GM19438 (cell line): Measurements from ENCODE around the gene OXNAD1.

Experiments used
- ATAC-seq: cut with Tn5 transposase; IDR thresholded peaks from one replicate; pipeline ENCODE4 v1.9.1; 2021; ENCODE audit warnings: low read depth; ENCODE audit not compliant: unreplicated experiment

Gene OXNAD1

DNA sequence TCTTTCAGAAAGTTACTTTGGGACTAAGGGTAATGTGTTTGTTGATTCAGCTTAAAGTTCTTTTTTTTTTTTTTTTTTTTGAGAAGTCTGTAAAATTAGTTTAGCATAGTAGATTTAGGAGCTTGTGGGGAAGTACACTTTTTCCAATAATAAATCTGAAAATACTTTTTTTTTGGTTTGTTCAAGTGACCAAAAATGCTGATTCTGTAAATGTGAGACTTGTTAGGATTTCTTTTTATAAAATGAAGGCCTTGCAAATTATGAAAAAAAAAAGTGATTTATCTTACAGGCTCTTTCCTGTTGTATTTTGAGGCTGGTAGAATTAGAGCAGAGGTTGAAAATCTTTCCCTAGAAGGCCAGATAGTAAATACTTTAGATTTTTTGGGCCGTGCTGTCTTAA, 7.6 kb downstream of the OXNAD1 start:
- ATAC-seq, result no peak

DNA sequence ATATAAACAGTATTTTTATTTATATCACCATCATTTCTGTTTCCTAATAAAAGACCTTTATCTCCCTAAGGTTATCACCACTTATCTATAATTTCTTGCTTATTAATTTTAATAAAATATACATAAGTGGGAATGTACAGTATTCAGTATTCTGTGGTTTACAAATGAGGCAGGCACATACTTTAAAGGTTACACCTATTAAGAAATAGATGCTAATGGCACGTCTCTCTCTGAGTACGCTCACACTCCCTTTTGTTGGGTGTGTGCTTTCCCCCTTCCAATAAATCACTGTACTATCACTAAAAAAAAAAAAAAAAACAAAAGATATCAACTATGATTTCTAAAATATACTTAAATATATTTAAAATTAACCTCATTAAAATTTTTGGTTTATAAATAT, 8.9 kb downstream of the OXNAD1 start:
- no peak for ATAC-seq

DNA sequence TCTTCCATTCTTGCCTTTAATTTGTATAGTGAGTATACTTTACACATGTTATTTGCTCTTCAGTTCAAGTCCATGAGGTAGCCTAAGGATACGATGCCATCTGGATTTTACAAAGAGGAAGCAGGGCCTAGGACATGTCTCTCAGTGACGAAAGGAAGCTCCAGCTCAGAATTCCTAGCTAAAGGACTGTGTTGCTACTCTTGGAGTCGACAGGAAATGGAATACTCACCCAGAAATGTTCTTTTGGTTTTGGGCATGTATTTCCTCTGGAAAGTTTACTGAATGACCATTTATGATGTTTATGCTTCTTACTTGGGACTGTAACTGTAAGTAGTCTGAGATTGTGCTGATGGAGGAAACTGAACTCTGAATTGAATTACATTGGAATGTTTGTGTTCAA, 12.5 kb downstream of the OXNAD1 start:
- ATAC-seq, result no peak

DNA sequence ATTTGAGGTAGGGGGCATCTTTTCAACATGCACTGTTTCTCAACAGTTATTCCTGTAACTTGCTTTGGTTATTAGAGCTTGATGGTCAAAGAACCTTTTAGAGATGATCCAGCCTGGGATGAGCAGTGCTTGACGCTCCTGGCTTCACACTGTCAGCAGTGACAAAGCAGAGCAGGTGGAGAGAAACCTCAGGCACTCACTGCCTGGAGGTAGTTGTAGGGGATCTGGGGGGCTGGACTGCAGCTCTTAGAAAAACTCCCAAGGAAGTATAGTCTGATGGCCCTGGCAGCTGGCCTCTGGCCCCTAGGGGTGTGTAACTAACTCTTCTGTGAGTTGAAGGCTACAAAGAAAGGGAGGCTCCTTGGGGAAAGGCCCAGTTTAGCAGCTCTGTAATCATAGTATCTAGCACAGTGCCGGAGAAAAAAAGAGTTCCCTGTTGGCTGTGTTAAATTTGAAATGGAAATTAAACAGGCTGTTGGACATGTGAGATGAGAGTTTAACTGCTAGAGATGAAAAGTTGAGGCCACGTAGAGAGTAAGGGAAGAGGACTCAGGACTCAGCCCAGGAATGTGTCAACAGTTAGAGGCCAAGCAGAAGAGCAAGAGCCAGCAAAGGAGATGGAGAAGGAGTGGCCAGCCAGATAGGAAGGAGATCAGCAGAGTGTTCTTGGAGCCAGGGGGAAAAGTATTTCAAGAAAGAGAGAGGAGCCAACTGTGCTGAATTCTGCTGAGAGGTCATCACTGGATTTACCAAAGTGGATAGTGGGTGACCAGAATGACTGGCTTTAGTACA, 14.2 kb downstream of the OXNAD1 start:
- ATAC-seq, result no peak

DNA sequence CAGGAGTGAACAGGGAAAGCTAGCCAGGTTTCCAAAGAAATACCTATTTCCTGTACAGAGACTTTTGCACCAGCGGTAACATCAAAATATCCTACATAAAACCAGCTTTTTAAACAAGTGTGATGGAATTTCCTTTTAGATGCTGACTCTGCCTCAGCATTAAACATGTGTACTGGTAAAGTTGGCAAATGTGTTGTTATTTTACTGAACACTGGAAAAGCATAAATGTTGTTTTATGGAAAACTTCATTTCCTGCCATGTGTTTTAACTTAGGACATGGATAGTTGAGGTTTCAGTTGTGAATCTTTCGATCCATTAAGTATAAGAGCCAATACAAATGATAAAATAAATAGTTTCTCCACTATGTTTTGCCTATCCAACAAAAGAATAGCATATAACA, 15.7 kb downstream of the OXNAD1 start:
- ATAC-seq, result no peak

DNA sequence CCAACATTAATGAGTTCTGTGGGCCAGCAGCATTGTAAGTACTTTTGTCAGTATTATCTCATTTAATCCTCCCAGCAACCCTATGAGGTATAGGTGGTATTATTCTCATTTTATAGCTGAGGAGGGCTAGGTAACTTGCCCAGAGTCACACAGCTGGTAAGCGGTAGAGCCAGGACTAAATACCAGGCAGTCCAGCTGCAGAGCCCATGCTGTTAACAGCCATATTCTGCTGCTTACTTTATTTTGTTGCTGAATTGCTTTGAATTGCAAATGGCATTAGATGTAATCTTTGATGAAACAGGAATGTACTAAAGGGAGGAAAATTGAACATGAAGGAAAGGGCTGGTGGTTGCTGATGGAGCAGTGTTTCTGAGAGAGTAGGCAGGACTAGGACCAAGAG, 19.6 kb downstream of the OXNAD1 start:
- no peak for ATAC-seq

DNA sequence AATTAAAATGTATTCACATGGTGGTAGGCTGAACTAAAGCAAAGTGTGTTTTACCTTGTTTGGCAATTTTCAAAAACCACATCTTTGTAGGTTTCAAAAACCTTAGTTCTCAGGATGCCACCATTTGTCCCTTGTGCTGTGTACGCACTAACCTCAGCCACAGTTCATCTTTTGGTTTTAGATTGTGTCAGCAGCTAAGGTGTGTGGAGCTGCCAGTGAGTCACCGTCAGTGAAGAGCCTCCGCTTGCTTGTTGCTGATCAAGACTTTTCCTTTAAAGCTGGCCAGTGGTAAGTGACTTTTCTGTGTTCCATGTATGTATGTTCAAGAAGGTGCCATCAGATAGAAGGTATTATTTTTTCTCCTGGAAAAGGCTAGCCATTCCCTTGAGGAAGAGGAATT, 21.1 kb downstream of the OXNAD1 start:
- no peak for ATAC-seq

DNA sequence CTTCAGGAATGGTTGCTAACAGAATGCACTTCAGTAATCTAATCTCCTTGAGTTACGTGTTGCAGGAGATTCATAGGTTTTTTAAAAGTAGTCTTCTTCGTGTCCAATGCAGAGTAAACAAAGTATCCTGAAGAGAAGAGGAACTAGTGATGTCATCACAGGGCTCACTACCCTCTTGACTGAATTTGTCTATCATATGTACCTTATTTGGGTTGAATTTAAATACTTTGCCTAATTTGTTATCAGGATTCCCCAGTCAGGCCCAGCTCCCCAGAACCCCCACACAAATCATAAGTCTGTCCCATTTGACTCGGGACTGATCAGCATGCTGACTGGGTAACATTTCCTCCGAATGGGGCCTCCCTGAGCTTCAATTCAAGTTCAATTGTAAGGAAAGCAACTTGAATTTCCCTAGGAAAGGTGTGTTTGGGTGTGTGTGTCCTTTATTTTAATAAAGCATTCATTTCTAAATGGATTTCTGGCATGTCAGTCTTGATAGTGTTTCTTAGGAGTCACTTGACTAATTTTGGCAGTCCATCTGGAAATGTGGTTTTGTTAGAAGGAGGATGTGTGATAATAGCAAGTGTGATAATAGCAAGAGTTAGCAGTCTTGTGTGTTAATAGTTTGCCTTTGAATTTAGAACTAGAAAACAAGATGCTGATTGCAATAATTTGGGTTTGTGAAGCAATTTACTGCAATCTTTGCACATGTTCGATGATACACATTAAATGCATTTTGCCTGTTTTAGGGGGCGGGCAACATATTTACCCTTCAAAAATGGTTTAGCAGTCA, 21.9 kb downstream of the OXNAD1 start:
- ATAC-seq, result no peak

DNA sequence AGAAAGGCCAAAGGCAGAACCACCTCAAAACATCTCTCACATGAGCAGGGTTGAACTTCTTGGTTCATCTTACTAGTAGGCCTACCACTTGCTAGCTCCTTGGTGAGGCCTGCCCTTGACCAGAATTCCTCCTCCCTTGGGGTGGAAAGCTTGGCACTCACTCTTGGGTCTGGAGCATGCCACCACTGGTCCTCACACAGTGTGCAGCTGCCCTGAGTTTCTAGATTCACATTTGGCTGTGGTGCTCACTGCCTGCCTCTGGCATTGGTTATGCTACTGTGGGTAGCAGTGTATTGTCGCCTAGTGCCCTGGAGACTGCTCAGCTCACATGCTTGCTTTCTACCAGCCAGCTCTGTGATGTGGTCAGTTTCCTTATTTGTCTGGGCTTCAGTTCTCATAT, 23.7 kb downstream of the OXNAD1 start:
- no peak for ATAC-seq

DNA sequence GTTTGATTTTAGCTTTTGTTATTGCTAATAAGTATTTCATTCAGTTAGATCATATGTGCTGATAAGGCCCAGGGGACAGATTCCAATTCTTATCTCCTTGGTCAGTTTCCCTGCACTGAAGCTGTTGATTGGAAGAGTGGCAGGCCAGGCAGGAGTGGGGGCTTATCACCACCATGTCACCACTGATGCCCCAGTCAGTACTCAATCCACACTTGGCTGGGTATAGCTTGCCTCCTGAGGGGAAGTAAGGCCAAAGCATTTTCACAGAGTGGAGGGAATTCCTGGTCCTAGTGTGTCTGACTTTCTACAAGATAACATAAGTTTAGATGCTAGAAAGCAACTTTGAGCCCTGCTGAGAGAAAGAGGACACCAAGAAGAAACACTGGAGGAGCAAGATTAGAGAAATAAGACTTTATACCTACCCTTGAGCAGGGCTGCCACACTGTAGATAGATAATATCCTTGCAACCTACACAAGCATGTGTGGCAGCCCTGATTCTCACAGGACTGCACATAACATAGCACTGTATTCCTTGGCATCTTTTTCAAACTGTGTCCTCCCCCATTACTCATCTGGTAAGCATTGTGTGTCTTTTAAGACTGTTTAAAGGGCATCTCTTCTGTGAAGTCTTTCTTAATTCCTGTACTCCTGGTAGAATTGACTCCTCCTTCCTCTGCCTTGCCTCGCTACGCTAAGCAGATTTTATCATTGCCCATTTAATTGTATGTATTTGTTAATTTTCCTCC, 24.3 kb downstream of the OXNAD1 start:
- ATAC-seq, result no peak

DNA sequence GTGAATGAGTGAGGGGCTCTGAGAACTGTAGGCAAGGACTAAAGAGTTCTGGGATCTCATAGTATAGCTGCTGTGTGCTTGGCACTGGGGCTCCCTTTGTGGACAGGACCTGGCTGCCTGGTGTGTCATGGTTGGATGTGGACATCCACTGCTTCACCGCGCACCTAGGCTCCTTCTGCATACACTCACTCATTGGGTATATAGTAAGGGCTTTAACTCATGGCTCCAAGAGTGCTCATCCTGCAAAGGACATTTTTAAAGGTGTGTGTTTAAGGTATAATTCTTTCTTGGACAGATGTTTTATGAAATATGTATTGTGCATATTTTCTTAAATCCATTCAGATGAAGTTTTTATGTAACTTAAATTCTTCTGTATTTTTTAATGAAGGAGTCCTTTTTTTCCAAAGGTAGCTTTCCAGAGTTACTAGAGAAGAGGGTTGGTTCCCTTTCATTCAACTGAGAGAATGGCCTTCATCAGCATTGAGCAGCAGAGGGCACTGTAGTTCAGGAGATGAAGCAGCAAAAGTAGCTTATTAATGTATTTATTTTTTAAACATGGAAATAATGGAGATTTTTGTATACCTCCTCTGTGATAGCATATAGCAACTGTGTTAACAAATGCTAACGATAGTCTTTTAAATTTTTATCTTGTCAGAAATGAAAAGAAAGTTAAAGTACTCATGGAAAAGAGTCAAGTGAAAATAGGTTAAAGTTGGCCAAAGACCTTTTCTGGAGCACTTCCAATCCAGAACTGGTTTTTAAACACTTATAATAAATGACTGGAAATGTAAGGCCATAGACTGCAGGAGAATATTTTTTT, 25.2 kb downstream of the OXNAD1 start:
- peak; percentile 49 for ATAC-seq

DNA sequence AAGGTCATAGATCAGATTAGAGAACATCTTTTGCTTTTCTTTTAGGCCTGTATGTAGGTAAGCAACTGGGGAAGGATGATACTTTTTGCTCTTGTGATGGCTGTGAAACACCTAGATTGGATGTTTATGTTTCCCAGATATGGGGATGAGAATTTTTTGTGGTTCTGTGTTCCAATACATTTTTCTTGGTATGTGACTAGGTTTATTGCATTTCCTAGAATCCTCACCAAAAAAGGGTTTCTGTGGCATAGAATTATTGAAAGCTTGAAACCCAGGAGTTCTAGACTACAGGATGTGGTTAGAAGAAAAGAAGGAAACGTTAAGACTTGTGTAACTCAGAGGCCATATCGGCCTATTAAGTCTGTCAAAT, 25.8 kb downstream of the OXNAD1 start:
- ATAC-seq, result no peak

DNA sequence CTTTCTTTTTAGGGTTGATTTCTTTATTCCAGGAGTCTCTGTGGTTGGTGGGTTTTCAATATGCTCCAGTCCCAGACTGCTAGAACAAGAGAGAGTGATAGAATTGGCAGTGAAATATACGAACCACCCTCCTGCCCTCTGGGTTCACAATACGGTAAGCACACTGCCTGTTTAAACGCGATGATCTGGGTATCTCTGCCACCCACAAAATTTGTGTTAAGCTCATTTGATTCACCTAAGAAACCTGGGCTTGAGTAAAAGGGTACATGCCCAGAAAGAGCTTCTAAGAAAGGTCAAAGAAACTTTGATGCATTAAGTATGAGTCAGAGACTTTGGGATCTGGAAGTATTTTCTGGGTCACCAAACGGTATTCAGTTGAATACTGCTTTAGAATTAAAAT, 29.8 kb downstream of the OXNAD1 start:
- no peak for ATAC-seq

DNA sequence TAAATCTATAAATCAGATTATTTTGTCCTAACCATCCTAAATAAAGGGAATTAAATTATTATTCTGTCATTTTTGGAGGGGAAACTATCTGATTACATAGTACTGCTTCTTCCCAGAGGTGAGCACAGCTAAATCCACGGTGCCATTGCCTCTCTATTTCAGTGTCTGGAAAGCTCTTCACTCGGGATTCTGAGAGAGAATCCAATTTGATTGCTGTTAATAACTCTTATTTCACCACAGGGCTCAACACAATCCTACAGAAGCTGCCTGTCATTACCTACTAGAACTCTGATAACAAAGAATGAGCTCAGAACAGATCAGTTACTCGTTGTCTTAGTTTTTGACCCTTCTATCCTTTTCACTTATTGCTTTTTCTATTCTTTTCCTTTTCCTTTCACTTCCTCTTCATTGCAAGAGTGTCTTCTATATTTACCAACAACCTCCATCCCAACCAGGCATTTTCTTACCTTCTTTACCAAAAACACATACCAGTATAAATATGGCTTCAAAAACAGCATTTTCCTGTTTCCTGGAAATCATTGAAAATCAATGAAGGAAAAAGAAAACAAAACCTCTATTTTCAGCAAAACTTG, 30.4 kb downstream of the OXNAD1 start:
- ATAC-seq, result no peak

DNA sequence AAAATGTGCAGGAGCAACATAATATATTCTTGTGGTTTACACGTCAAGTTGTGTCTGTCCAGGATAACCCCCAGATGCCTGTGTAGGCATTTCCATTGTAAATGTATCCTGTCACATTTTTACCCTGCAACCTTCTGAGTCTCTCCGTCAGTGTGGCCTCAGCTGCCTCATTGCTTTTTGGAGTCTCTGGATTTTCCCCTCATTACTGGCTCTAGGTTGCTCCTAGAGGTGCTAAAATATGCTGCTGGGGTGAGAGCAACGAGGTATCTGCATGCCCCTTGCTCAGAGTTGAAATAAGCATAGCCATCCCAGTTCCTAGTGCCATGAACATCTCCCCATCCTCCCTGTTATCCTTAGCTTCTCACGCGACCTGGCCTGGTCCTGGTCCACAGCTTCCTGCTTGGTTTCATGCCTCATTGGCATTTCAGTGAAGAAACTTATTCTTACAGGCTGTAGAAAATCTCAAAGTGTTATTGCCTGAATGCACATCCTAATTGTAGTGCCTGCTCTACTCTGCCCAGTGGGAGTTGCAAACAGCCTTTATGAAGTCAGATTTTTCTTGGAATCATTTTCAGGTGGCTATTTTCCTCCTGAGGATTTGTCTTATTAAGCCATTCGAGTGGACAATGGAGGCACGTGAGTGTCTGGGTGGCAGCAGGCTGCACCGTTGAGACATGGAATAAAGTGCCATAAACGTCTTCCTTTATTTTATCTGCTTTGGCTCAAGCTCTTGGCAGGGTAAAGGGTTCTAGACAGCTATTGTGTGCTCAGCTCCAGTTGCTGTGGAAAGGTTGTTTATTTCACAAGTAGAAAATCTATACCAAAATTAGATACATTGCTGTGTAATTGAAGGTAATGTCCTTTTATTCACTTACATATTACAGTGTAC, 33.2 kb downstream of the OXNAD1 start:
- ATAC-seq, result no peak

DNA sequence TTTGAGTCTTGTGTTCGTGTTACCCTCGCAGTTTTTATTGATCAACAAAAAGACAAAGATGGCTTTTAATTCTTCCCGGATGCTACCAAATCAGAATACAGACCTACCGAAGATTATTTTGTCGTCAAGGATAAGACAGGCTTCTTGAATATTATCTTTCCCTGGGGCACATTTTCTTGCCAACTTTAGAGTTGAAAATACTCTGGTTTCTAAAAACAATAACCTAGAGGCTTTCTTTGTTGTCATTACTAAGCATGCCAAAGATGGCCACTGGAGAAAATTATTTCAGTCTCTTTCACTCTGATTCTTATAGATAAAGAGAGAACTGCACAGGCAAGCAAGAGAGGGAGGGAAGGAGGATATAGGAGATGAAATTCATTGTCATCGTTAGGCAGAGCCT, 33.9 kb downstream of the OXNAD1 start:
- ATAC-seq, result no peak

DNA sequence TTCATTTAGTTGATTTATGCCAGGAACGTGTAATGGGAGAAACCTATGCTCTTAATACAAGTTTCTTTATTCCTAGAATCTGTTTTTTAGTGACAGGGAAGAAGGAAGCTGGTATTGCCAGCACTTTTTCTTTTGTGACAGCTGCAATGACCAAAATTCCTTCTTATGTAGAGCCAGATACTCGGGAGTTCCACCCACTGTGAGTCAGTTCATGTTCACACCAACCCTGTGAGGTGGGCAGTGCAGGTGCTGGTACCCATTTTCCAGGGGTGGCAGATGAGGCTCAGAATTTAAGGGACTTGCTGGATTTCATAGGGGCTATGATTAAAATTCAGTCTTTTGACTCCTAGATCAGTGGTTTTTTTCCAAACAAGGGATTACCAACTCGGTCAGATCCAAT, 34.7 kb downstream of the OXNAD1 start:
- ATAC-seq, result no peak

DNA sequence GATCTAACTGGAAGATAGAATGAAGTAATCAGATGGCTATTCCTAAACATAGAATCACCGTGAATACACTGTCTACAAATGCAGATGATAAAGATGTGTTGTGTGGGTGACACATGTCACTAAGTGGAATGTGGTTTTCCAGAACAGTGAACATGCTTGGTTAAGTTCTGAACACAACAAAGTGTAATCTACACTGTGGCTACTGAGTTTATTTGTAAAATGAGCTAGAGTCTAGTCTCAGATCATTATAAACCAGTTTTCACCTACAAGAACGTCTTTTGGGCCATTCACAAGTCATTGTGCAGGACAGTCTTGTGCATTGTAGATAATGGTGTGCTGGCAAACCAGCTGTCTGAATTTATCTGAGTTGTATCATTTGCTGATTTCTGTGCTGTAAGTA, 35.3 kb downstream of the OXNAD1 start:
- ATAC-seq, result peak; percentile 40

DNA sequence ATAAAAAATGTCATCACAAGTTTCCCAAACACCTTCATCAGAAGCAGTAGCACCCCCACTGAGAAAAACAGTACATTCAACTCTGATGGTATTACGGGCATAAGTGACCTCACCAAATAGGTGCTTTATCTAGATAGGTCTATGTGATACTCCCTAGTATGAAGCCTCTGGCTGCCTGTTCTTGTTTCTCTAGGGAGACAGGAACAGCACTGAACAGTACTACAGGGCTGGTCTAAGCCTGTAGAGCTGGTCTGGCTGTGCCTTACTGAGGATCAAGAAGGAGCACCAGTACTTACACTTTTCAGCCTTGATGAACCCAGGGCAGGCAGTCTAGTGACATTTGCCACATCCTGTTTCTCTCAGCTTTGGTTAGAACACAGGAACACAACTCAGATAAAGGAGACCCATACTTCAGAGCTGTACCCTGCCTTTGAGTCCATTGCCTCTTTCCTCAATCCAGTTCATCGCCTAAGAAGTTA, 35.9 kb downstream of the OXNAD1 start:
- peak; percentile 79 for ATAC-seq
